GM10248 (cell line): ENCODE data around the gene RPL37A.
"Not testable (repeated sequence)": the region's sequence is repeated elsewhere in the genome, so short reads cannot be mapped to it uniquely, and the experiment has no call there.

Source experiments
- CTCF ChIA-PET: fragments of 300-600 bp; sonication (Branson Sonifier 250); formaldehyde crosslinking; extraction: SDS; loops from one replicate; lab custom pipeline; 2021; ENCODE audit warnings: antibody characterized with exemption; lab: Yijun Ruan, JAX
- POLR2A ChIA-PET: fragments of 350-650 bp; sonication (Branson Sonifier 250); formaldehyde crosslinking; extraction: SDS; loops from one replicate; lab custom pipeline; 2020; ENCODE audit warnings: antibody characterized with exemption; lab: Yijun Ruan, JAX
- DNase-seq: peaks from one replicate; pipeline ENCODE4 v3.0.0; 2012; ENCODE audit errors: extremely low spot score
- TF ChIP-seq, protein P1 (sequence below): IDR thresholded peaks from 2 replicates; pipeline ENCODE4 v1.5.1; 2012; ENCODE audit warnings: mild to moderate bottlenecking, low read depth; ENCODE audit errors: extremely low read depth, missing control alignments, control extremely low read depth

Gene RPL37A

DNA sequence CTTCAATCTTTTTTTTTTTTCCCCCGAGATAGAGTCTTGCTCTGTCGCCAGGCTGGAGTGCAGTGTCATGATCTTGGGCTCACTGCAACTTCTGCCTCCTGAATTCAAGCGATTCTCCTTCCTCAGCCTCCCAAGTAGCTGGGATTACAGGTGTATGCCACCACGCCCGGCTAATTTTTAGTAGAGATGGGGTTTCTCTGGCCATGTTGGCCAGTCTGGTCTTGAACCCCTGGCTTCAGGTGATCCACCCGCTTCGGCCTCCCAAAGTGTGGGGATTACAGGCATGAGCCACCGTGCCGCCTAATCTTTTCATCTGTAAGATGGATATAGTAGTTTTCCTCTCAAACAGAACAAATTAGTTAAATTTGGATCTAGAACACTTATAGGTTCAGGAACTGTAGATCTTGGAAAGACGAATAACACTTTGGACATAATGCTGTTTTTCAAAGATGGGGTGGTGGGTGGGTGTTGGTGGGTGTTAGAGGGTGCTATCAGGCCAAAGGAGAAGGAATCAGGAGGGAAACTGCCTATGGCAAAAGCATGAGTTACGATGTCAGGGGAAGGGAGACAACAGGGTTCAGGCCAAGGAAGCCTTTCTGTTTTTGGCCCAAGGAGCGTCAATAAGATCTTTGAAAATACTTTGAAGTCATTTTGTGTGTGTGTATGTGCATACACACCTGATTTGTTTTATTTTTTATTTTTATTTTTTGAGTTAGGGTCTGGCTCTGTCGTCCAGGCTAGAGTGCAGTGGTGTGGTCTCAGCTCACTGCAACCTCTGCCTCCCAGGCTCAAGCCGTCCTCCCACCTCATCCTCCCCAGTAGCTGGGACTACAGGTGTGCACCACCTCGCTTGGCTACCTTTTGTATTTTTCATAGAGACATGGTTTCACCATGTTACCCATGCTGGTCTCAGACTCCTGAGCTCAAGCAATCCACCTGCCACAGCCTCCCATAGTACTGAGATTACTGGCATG is 6.8 kb downstream of the RPL37A start:
- DNase-seq, result no peak
- TF ChIP-seq, protein P1, sequence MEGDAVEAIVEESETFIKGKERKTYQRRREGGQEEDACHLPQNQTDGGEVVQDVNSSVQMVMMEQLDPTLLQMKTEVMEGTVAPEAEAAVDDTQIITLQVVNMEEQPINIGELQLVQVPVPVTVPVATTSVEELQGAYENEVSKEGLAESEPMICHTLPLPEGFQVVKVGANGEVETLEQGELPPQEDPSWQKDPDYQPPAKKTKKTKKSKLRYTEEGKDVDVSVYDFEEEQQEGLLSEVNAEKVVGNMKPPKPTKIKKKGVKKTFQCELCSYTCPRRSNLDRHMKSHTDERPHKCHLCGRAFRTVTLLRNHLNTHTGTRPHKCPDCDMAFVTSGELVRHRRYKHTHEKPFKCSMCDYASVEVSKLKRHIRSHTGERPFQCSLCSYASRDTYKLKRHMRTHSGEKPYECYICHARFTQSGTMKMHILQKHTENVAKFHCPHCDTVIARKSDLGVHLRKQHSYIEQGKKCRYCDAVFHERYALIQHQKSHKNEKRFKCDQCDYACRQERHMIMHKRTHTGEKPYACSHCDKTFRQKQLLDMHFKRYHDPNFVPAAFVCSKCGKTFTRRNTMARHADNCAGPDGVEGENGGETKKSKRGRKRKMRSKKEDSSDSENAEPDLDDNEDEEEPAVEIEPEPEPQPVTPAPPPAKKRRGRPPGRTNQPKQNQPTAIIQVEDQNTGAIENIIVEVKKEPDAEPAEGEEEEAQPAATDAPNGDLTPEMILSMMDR, result no peak
- CTCF ChIA-PET, result interaction anchor here (0.7 to 2.3 kb wide), 6 partner anchors 8 to 162 kb away, joined by 3 to 8 read pairs (median 4); no protein-coding TSS in a partner anchor
- POLR2A ChIA-PET, result no interaction called here

DNA sequence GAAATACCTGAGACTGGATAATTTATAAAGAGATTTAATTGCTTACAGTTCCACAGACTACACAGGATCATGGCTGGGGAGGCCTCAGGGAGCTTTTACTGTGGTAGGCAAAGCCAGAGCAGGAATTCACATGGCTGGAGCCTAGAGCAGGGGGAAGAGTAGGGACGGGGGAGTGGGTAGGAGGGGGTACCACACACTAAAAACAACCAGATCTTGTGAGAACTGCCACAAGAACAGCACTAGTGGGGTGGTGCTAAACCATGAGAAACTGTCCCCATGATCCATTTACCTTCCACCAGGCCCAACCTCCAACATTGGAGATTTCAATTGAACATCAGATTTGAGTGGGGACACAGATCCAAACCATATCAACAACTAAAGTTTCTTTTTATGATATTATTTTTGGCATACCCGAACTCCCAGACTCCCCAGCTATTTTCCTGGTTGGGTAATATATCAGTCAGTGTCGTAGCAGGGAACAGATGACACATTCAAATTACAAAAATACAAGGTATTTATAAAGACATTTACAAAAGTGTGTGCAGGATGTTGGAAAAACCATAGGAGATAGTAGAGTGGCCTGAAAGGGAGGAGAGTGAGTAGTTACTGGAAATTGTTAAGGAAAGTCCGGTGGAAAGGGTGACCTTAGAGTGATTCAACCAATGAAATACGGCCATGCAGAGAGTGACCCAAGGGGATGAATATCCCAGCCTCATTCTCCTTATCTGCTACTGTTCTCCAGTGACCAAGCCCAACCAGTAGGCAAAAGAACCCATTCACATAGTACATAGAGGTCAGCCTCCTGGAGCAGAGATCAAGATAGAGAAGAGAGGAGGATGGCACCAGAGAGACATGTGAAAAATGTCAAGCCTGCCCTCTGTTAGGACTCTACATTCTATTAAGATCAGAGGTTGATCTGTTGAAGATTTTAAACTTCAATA is 8.8 kb downstream of the RPL37A start:
- DNase-seq, result no peak
- ChIA-PET POLR2A (interaction anchor here (0.5 to 1.0 kb wide), 2 partner anchors 285 to 502 kb away, joined by 3 to 6 read pairs; no protein-coding TSS in a partner anchor), CTCF (interaction anchor here (1.3 to 3.6 kb wide), 4 partner anchors 10 to 159 kb away, joined by 4 to 27 read pairs (median 5); no protein-coding TSS in a partner anchor)
- TF ChIP-seq, protein P1, result no peak

DNA sequence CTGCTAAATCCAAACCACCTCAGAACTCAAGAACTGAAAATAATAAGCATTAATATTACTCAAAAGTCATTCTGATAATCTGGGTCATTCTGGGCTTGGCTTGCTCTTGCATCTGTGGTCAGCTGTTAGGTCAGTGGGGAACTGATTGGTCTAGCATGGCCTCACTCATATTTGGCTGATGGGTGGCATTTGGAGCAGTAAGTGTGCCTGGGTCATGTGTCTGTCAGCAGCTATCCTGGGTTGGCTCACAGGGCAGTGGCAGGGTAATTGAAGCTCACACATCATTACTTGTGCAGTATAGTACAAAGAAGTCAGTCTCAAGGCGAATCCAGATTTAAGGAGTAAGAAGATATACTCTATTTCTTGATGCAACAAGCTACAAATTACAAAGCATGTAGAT is 9.6 kb downstream of the RPL37A start:
- DNase-seq, result no peak
- POLR2A ChIA-PET, result no interaction called here
- TF ChIP-seq, protein P1, result no peak
- CTCF ChIA-PET, result interaction anchor here (0.8 to 3.6 kb wide), 5 partner anchors 10 to 158 kb away, joined by 3 to 27 read pairs (median 5); no protein-coding TSS in a partner anchor

DNA sequence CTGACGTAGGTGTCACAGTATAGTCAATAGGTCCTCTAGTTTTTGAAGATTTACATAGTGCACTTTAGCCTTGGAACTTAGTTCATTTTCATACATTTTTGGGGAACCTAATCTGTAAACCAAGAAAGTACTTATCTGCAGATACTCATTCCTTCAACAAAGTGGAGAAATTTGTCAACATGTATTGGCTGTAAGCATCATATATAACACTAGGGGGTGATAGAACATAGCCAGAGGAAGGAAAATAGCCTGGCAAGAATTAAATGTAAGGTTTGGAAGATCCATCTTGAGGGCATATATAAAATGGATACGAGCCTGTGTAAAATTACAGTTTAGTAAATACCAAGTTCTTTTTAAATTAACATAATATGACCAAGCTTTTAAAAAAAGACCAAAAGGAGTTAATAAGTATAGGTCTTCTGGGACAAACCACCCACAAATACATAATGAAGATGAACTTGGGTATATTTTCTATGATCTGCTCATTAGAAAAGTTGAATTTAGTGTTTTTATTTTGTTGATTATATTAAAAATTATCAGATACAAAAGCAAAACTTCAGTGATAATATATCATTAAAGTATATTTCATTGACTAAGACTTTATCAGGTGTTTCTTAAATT is 18.2 kb downstream of the RPL37A start:
- CTCF ChIA-PET, result interaction anchor here (0.6 to 13.2 kb wide), 16 partner anchors 8 to 294 kb away, joined by 3 to 325 read pairs (median 4); no protein-coding TSS in a partner anchor

DNA sequence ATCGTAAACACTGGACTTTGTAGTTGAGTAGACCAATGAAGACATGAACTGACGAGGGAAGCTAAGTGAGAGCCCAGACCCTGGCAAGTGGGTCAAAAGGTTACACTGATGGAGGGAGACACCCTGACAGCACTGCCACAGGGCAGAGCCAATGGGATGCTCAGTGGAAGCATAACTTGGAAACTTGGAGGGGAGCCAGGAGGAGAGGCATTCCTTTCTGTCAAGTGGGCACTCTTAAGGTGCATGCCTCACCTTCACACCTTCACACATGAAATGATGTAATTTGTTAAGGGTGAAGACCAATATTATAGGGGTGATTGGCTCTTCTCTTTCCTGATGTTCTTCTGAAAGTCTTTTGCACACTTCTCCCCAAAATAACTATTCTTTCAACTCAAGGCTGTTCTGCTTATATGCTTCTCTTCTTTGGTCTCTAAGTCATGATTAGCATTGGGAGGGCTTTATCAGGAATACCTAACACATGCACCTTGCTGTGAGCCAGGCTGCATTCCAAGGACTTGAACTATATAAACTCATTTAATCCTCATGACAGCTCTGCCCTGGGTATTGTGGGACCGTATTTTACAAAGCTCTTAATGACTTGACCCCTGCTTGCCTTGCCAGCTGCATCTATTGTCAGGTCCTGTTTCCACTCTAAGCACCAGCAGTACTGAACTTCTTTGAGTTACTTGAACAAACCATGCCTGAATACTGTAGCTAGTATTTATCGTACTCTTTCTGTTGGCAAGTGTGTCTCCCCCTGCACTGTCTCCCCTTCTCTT is 19.0 kb downstream of the RPL37A start:
- POLR2A ChIA-PET, result interaction anchor here (0.9 kb wide), 1 partner anchor 13 kb away, joined by 3 read pairs; no protein-coding TSS in a partner anchor

More for the DNA sequence above, 18.2 kb downstream of the RPL37A start:
- TF ChIP-seq, protein P1, result peak; percentile 56
- peak; percentile 46 for DNase-seq
- POLR2A ChIA-PET, result no interaction called here

DNA sequence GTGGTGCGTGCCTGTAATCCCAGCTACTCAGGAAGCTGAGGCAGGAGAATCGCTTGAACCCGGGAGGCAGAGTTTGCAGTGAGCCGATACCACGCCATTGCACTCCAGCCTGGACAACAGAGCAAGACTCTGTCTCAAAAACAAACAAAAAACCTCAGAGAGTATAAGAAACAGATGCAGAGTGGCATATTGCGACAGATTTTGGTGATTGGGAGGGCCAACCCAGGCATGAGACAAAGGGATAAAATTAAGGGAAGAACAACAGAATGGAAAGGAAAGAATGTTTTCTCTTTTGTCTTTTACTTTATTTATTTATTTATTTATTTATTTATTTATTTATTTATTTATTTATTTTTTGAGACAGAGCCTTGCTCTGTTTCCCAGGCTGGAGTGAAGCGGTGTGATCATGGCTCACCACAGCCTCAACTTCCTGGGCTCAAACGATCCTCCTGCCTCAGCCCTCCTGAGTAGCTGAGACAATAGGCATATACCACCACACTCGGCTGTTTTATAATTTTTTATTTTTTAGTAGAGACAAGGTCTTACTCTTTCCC is 20.0 kb downstream of the RPL37A start:
- POLR2A ChIA-PET, DNase-seq: not testable (repeated sequence)
- CTCF ChIA-PET, result interaction anchor here (0.9 to 13.2 kb wide), 24 partner anchors 8 to 378 kb away, joined by 3 to 325 read pairs (median 3); partner anchors contain the start of gene RPL37A

More for the DNA sequence above, 19.0 kb downstream of the RPL37A start:
- TF ChIP-seq, protein P1, result no peak
- CTCF ChIA-PET, result interaction anchor here (0.7 to 13.2 kb wide), 25 partner anchors 8 to 295 kb away, joined by 3 to 325 read pairs (median 3); no protein-coding TSS in a partner anchor
- no peak for DNase-seq
